ENCODE results near the gene NUP58. TPM values are rescaled to one million over a fixed set of nuclear protein-coding genes. Genes with fewer than 3 reads are reported as not detected.
A peak's percentile ranks its signal among the peaks of the same experiment; 100 is the strongest.
"Not testable (repeated sequence)": the region's sequence is repeated elsewhere in the genome, so short reads cannot be mapped to it uniquely, and the experiment has no call there.

The NUP58 gene
- total RNA-seq, 4 donors from 2014 or later: 59.0 to 135 (median 63.1) TPM

DNA sequence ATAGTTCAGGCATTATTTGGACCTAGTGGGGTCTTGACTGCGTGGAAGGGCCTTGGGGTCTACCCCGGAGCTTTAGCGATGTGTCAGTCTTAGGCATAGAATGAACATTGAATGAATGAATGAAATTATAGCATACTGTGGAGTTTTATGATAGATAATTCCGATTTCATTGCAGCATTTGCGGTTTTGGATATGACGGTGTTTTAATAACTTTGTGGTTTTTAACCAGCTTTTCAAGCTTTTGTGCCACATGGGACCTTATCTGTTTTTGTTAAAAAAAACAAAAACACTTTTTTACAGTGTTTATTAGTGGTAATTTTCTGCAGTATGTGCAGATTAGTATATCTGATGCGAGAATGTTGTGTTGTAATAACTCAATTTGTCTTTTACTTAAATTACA lies 696 bp downstream of the NUP58 start:
- H3K4me1 ChIP-seq: peaks cover 0 to 42% (median 5%) of the 10 kb centered on the region in 4 donors
- no peak for TF ChIP-seq EP300 (IDR thresholded peaks at IDR 0.05)
- TF ChIP-seq POLR2A (IDR thresholded peaks at IDR 0.05): no peak
- TF ChIP-seq, protein P1, sequence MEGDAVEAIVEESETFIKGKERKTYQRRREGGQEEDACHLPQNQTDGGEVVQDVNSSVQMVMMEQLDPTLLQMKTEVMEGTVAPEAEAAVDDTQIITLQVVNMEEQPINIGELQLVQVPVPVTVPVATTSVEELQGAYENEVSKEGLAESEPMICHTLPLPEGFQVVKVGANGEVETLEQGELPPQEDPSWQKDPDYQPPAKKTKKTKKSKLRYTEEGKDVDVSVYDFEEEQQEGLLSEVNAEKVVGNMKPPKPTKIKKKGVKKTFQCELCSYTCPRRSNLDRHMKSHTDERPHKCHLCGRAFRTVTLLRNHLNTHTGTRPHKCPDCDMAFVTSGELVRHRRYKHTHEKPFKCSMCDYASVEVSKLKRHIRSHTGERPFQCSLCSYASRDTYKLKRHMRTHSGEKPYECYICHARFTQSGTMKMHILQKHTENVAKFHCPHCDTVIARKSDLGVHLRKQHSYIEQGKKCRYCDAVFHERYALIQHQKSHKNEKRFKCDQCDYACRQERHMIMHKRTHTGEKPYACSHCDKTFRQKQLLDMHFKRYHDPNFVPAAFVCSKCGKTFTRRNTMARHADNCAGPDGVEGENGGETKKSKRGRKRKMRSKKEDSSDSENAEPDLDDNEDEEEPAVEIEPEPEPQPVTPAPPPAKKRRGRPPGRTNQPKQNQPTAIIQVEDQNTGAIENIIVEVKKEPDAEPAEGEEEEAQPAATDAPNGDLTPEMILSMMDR (IDR thresholded peaks at IDR 0.05): no peak
- 4 to 6% methylated on average over 7 of the region's 7 CpGs for WGBS, 2 donors
- H3K9me3 ChIP-seq: no peaks in the 10 kb centered on the region
- no peak for DNase-seq (ENCODE audit: low spot score in 2 of 2)
- peaks cover 0 to 9% (median 0%) of the 10 kb centered on the region in 3 donors for H3K36me3 ChIP-seq
- no peaks in the 10 kb centered on the region for H3K27me3 ChIP-seq
- H3K27ac ChIP-seq: peak overlapping the region; percentile 79 to 95 (median 90)
- peak overlapping the region; percentile 68 to 93 (median 81) for H3K4me3 ChIP-seq

DNA sequence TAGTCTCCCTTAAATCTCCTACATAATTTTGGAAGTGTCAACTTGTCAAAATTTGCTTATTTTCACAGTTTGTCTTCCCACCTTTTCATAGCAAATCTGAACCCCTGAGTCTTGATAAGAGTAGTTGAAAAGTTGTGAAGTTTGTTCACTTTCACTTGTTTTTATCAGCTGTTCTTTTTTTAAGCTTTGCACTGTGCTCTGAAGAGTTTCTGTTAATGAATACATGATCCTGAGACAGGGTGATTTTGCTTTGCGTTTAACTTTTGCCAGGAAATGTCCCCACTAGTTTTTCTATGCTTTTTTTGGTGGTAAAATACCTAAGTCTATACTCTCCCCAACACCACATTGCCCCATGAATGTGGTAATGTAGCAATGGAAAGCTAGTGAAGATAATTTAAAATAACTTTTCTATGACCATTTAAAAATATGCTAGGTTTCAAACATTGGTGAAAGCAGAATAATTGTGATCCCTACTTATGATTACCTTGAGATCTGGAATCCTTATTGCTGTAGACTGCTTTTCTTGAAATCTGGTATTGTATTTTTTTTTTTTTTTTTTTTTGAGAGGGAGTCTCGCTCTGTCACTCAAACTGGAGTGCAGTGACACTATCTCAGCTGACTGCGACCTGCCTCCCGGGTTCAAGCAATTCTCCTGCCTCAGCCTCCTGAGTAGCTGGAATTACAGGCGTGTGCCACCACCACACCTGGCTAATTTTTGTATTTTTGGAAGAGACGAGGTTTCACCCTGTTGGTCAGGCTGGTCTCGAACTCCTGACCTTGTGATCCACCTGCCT lies 5.4 kb downstream of the NUP58 start:
- TF ChIP-seq, protein P1 (IDR thresholded peaks at IDR 0.05): no peak
- TF ChIP-seq POLR2A (IDR thresholded peaks at IDR 0.05) (no peak), EP300 (IDR thresholded peaks at IDR 0.05) (no peak)
- Histone ChIP-seq H3K27ac (no peak overlapping the region), H3K4me1 (peaks cover 0 to 42% (median 5%) of the 10 kb centered on the region in 4 donors), H3K36me3 (peaks cover 0 to 39% (median 0%) of the 10 kb centered on the region in 3 donors), H3K27me3 (no peaks in the 10 kb centered on the region), H3K9me3 (no peaks in the 10 kb centered on the region), H3K4me3 (no peak overlapping the region)
- 78 to 80% methylated on average over 7 of the region's 7 CpGs for WGBS, 2 donors
- DNase-seq (ENCODE audit: low spot score in 2 of 2): no peak

DNA sequence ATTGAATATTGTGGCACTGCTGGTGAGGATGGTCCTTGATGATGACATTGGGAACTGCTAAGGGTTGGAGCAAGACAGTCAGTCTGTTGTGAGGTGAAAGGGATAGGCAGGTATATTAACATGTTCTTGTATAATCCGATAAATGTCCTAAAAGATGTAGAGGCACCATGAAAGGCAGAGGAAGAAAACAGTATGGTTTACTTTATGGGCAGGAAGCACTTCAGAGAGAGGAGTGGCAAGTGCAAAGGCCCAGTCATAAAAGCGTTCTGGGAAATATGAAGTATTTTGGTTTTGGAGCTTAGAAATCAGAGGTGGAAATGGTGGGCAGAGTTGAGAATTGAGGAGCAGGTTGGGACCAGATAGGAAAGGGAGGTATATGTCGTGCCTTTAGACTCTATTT lies 9.5 kb downstream of the NUP58 start:
- 93 to 95% methylated on average over 3 of the region's 3 CpGs for WGBS, 2 donors
- Histone ChIP-seq H3K36me3 (peaks cover 0 to 68% (median 0%) of the 10 kb centered on the region in 3 donors), H3K27ac (no peak overlapping the region), H3K4me3 (no peak overlapping the region), H3K4me1 (peaks cover 0 to 19% (median 0%) of the 10 kb centered on the region in 4 donors), H3K27me3 (no peaks in the 10 kb centered on the region), H3K9me3 (no peaks in the 10 kb centered on the region)
- TF ChIP-seq POLR2A (IDR thresholded peaks at IDR 0.05) (no peak), EP300 (IDR thresholded peaks at IDR 0.05) (no peak)
- TF ChIP-seq, protein P1 (IDR thresholded peaks at IDR 0.05): no peak
- DNase-seq (ENCODE audit: low spot score in 2 of 2): no peak

DNA sequence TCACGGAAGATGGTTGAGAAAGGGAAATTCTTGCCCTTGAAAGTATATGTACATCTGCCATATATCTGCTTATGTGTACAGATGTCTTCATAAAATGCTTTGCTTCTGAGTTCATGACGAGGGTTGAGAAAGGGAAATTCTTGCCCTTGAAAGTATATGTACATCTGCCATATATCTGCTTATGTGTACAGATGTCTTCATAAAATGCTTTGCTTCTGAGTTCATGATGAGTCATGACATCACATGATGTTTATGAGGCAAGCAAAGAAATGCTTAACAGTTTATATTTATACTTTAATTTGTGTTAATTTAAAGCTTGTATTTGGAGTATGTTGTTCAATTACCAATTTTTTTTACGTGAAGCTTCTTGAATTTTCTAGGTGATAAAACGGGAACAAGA lies 17.5 kb downstream of the NUP58 start:
- H3K9me3 ChIP-seq; H3K4me3 ChIP-seq; H3K4me1 ChIP-seq; DNase-seq (ENCODE audit: low spot score in 2 of 2); H3K27ac ChIP-seq; H3K27me3 ChIP-seq: not testable (repeated sequence)
- peaks cover 0 to 83% (median 10%) of the 10 kb centered on the region in 3 donors for H3K36me3 ChIP-seq
- 86 to 88% methylated on average over 4 of the region's 4 CpGs for WGBS, 2 donors

DNA sequence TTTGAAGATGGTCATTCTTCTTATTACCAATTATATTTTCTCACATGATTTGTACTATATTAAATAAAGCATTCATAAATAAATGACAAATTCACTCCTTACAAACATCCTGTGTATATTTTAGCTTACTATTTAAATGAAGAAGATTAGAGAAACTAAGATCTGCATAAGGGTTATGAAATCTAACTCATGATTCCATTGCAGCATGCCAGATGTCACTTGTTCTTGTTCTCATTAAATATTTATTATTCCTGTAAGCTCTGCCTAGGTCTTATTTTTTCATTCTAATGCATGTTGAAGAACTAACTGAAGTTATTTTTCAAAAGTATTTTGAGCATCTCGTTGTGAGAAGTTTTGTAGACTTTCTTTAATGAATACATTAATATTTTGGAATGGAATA lies 18.3 kb downstream of the NUP58 start:
- no peak for TF ChIP-seq POLR2A (IDR thresholded peaks at IDR 0.05)
- TF ChIP-seq, protein P1 (IDR thresholded peaks at IDR 0.05): no peak
- no peak for TF ChIP-seq EP300 (IDR thresholded peaks at IDR 0.05)

More for the DNA sequence above, 18.3 kb downstream of the NUP58 start:
- no peaks in the 10 kb centered on the region for H3K4me1 ChIP-seq
- peaks cover 0 to 83% (median 10%) of the 10 kb centered on the region in 3 donors for H3K36me3 ChIP-seq
- WGBS, 2 donors: 85 to 94% methylated on average over 1 of the region's 1 CpG
- no peak overlapping the region for H3K27ac ChIP-seq
- DNase-seq (ENCODE audit: low spot score in 2 of 2): no peak
- H3K4me3 ChIP-seq: no peak overlapping the region
- H3K9me3 ChIP-seq: no peaks in the 10 kb centered on the region
- H3K27me3 ChIP-seq: no peaks in the 10 kb centered on the region

All from tibial nerve (tissue), 4 donors.